AG04450 (cell line): Measurements from ENCODE around the gene MCTP1. TPM values are rescaled to one million over a fixed set of nuclear protein-coding genes. Genes with fewer than 3 reads are reported as not detected.

Source experiments
- CTCF ChIA-PET: fragments of 300-600, 350-600 bp; formaldehyde crosslinking; extraction: SDS; loops from one replicate; lab custom pipeline; 2022; ENCODE audit warnings: antibody characterized with exemption, inconsistent platforms; lab: Charles Lee
- POLR2A ChIA-PET: fragments of 350-600 bp; formaldehyde crosslinking; extraction: SDS; loops from one replicate; lab custom pipeline; 2021; ENCODE audit warnings: antibody characterized with exemption, inconsistent platforms; lab: Yijun Ruan, JAX
- DNase-seq: peaks from one replicate; pipeline ENCODE4 v3.0.0-alpha.2; 2011; ENCODE audit warnings: low read depth, low spot score
- H3K27ac ChIP-seq: one replicate; pipeline ENCODE4 v1.5.1; 2012; ENCODE audit warnings: low read depth, low read length, control low read depth
- H3K27me3 ChIP-seq: one replicate; pipeline ENCODE4 v1.6.0; 2012; ENCODE audit warnings: low read length; ENCODE audit not compliant: control insufficient read depth, insufficient read depth
- H3K4me3 ChIP-seq: 2 replicates; pipeline ENCODE4 v1.5.1; 2011; ENCODE audit warnings: mild to moderate bottlenecking, low read depth, low read length, control low read depth
- H3K9me3 ChIP-seq: 2 replicates; pipeline ENCODE4 v1.5.1; 2012; ENCODE audit warnings: low read length; ENCODE audit not compliant: control insufficient read depth, insufficient read depth
- CTCF ChIP-seq: IDR thresholded peaks from 2 replicates; pipeline ENCODE4 v1.5.1; 2011; ENCODE audit warnings: low read depth, low read length, control low read depth, inconsistent platforms
- polyA plus RNA-seq: library from polyadenylated mRNA; depleted of rRNA; stranded (reverse); fragments of >200 nt; gene quantifications from 2 replicates; pipeline ENCODE4 v1.2.3, GENCODE V29; 2011

MCTP1 gene
- polyA plus RNA-seq, 1 experiment: 0.66 TPM

GRCh38 chr5:95018946-95019345 lies 265.9 kb downstream of the MCTP1 start:
- DNase-seq: no peak
- ChIA-PET CTCF (no interaction called here), POLR2A (no interaction called here)
- H3K9me3 ChIP-seq: no peaks in the 10 kb centered on the region
- TF ChIP-seq CTCF: no peak
- H3K4me3 ChIP-seq: no peak overlapping the region
- no peaks in the 10 kb centered on the region for H3K27me3 ChIP-seq
- H3K27ac ChIP-seq: no peak overlapping the region

GRCh38 chr5:95018511-95018910 lies 266.4 kb downstream of the MCTP1 start:
- DNase-seq: no peak
- CTCF ChIA-PET: no interaction called here
- Histone ChIP-seq H3K9me3 (no peaks in the 10 kb centered on the region), H3K27ac (no peak overlapping the region), H3K27me3 (no peaks in the 10 kb centered on the region), H3K4me3 (no peak overlapping the region)
- no peak for TF ChIP-seq CTCF
- POLR2A ChIA-PET: no interaction called here

GRCh38 chr5:95009812-95010211 lies 275.1 kb downstream of the MCTP1 start:
- no peak for DNase-seq
- ChIA-PET CTCF (no interaction called here), POLR2A (no interaction called here)
- no peak overlapping the region for H3K4me3 ChIP-seq
- no peak overlapping the region for H3K27ac ChIP-seq
- H3K9me3 ChIP-seq: no peaks in the 10 kb centered on the region
- no peak for TF ChIP-seq CTCF
- no peaks in the 10 kb centered on the region for H3K27me3 ChIP-seq

- Histone ChIP-seq H3K27me3 (no peaks in the 10 kb centered on the region), H3K27ac (no peak overlapping the region), H3K4me3 (no peak overlapping the region), H3K9me3 (no peaks in the 10 kb centered on the region)
- ChIA-PET POLR2A (no interaction called here), CTCF (no interaction called here)
- no peak for DNase-seq
- TF ChIP-seq CTCF: no peak
Observed at GRCh38 chr5:95007921-95008597, 276.8 kb downstream of the MCTP1 start.

- TF ChIP-seq CTCF: no peak
- CTCF ChIA-PET: no interaction called here
- Histone ChIP-seq H3K27ac (no peak overlapping the region), H3K4me3 (no peak overlapping the region), H3K9me3 (no peaks in the 10 kb centered on the region), H3K27me3 (no peaks in the 10 kb centered on the region)
- DNase-seq: no peak
- POLR2A ChIA-PET: no interaction called here
Observed at GRCh38 chr5:95005811-95006210, 279.1 kb downstream of the MCTP1 start.
